HG03378 (cell line): ENCODE results near the gene OR2M5.

Experiments used
- ATAC-seq: cut with Tn5 transposase; IDR thresholded peaks from one replicate; pipeline ENCODE4 v1.9.1; 2021; ENCODE audit warnings: mild to moderate bottlenecking, moderate library complexity; ENCODE audit not compliant: unreplicated experiment

OR2M5 gene, protein sequence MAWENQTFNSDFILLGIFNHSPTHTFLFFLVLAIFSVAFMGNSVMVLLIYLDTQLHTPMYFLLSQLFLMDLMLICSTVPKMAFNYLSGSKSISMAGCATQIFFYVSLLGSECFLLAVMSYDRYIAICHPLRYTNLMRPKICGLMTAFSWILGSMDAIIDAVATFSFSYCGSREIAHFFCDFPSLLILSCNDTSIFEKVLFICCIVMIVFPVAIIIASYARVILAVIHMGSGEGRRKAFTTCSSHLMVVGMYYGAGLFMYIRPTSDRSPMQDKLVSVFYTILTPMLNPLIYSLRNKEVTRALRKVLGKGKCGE

DNA sequence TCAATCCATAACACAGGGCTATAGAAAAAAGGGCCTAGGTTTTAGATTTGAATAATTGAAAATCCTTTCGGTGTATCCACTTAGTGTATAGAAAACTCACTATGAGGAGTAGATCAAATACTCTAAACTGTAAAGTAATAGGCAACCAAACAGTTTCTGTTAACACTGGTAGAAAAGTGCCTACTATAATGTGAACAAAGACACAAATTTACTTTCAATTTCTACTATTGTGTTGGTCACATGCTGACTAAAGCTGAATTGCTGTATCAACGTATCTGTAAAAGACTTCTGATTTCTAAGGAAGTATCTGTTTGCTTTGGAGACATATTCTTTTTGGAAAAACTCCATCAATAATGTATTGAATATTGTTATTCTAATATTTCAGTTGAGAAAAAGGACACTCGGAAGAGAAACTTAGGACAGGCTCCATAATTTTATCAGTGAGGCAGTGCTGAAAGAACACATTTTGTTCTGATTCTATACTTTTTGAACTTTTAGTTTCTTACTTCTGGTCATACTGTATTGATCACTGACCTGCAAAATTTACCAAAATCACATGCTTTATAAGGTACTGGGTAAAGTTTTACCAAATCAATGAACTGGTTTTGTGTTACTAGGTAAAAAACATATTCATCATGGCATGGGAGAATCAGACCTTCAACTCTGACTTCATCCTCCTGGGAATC, at the start of gene OR2M5:
OR2M5 (plus strand) TSS at position 636 of the 686 bp plus-strand sequence; CDS start at position 636, 0 bp downstream.
- no peak for ATAC-seq

DNA sequence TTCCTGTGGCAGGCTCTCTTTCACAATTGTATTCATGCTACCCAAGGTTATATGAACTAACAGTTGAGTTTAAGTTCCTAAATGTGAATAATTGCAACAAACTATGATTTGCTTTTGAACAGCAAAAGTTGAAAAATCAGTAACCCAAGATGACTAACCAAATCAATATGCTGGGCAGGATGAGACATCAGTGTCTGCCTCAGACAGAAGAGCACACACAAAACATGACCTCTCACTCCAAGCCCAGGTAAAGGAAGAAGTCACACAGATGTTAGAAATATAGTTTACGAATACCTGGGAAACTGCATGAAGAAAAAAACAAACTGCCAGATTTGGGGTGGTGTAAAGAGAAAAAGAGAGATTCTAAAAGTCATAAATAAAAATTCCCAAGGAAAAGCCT, 46.4 kb upstream of the OR2M5 start:
- no peak for ATAC-seq

DNA sequence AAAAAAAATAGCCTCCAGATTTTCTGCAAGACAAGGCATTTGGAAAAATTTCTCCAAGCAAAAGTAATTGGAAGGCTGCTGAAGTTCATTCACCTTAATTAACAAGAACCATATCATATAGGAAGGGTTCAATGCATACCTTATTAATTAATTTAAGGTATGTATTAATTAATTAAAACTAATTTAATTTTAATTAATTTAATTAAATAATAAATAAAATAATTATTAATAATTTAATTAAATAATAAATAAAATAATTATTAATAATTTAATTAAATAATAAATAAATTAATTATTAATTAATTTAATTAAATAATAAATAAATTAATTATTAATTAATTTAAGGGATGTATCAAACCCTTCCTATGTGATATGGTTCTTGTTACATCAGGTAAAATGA, 42.1 kb upstream of the OR2M5 start:
- ATAC-seq, result no peak

- no peak for ATAC-seq
Measured at GRCh38 chr1:248111157-248111556, 33.8 kb upstream of the OR2M5 start.

- ATAC-seq, result no peak
Measured at GRCh38 chr1:248114890-248115289, 30.1 kb upstream of the OR2M5 start.

DNA sequence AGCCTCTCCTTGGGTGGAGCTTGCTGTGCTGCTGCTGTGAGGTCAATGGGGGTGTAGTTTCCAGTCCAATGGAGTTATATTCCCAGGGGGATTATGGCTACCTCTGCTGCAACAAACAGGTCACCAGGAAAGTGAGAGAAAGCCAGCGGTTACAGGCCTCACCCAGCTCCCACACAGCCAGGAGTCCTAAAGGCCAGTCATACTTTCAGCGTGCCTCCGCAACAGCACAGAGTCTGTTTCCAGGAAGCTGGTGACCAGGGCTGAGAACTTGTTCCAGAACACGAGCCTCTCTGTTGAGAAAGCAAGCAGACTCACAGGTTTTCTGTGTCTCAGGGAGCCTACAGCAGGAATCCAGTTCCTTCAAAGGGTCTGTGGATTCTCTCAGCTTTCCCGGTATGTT, 17.3 kb upstream of the OR2M5 start:
- no peak for ATAC-seq

DNA sequence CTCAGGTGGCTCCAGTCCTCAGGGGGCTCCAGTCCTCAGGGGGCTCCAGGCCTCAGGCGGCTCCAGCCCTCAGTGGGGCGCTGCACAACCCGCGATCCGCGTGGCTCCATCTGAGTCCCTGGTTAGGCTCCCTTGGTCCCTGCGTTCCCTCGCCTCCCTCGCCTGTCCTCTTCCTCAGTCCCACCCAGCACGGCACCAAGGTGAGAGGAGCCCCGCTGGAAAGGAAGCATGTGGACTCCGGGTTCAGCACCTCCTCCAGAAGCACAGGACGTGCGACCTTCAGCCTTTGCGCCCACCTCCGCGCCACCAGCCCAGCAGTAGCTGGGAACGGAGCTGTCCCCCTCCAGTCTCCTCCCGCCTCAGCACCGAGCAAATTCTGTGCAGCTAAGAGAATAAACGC, 8.1 kb upstream of the OR2M5 start:
- no peak for ATAC-seq

GRCh38 chr1:248140846-248141245, 4.1 kb upstream of the OR2M5 start:
- ATAC-seq, result no peak

DNA sequence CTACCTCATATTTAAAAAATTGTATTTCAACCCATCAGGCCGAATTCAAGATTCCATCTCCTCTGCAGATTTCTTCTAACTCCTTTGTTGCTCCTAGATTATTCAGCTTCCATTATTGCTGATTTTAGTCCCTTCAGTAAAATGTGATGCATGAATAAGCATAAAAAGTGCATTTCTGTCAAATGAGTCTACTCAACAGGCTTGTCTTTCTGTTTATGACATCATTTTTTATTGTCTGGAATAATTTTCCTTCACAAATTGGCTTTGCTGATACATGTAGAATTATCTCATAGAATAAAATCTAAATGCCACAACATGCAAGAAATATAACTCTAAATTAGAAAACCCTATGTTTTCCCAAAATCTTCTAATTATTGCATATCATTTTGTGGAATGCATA, 1.6 kb upstream of the OR2M5 start:
- ATAC-seq, result no peak

- ATAC-seq, result no peak
Measured at GRCh38 chr1:248152056-248152827, 7.3 kb downstream of the OR2M5 start.

- ATAC-seq, result no peak
Measured at GRCh38 chr1:248155927-248156326, 11.0 kb downstream of the OR2M5 start.

GRCh38 chr1:248158758-248159157, 13.8 kb downstream of the OR2M5 start:
- no peak for ATAC-seq

DNA sequence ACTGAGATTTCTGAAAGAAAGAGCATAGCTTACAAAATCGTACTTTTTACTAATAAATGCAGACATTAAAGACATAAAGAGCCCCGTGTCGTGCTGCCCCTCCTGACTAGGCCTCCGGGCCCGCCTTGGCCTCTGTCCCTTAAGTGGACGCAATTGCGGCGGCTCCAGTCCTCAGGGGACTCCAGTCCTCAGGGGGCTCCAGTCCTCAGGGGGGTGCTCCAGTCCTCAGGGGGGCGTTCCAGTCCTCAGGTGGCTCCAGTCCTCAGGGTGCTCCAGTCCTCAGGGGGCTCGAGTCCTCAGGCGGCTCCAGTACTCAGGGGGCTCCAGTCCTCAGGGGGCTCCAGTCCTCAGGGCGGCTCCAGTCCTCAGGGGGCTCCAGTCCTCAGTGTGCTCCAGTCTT, 19.1 kb downstream of the OR2M5 start:
- no peak for ATAC-seq

DNA sequence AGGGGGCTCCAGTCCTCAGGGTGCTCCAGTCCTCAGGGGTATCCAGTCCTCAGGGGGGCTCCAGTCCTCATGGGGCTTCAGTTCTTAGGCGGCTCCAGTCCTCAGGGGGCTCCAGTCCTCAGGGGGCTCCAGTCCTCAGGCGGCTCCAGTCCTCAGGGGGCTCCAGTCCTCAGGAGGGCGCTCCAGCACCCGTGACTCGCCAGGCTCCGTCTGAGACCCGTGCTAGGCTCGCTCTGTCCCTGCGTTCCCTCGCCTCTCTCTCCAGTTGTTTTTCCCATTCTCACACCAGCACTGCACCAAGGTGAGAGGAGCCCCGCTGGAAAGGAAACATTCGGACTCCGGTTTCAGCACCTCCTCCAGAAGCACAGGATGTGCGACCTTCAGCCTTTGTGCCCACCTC, 20.2 kb downstream of the OR2M5 start:
- no peak for ATAC-seq

DNA sequence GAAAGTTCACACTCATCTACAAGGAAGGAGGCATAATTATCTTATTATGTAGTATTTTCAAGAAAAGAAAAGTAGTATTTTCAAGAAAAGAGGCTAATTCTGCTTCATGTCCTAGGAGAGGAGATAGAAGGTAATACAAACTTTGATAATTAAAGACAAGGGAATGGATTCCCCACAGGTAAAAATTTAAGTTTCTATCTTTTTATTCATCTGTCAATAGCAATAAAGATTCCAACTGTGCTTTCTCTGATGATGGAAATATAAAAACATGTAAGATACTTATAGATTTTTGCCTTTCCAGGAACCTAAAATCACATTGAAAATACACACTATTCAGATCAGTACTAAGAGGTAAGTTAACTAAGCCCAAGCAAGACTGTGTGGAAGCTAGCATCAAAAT, 29.6 kb downstream of the OR2M5 start, which contains the start of gene OR2M2:
OR2M2 (plus strand) TSS at position 301 of the 400 bp plus-strand sequence. CDS start 5,165 bp downstream, outside the sequence.
- ATAC-seq, result no peak

DNA sequence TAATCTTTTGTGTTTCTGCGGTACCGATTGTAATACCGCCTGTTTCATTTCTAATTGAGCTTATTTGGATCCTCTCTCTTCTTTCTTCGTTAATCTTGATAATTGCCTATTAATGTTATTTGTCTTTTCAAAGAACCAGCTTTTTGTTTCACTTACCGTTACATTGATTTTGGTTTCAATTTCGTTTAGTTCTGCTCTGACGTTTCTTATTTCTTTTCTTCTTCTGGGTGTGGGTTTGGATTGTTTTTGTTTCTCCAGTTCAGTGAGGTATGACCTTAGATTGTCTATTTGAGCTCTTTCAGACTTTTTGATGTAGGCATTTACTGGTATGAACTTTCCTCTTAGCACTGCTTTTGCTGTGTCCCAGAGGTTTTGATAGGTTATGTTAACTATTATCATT, 39.0 kb downstream of the OR2M5 start:
- no peak for ATAC-seq

DNA sequence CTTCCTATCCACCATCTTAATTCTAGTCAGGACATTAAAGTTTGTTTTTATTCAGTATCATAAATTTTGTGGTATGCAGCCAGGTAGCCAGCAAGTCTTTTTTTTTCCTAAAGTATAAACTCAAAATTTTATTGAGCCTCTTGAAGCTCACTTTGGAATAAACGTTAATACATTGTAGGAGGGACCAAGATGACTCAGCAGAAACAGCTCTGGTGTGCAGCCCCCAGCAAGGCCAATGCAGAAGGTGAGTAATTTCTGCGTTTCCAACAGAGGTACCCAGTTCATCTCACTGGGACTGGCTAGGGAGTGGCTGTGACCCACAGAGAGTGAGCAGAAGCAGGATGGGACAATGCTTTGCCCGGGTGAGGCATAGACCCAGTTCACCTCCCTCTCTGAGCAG, 42.4 kb downstream of the OR2M5 start:
- no peak for ATAC-seq

DNA sequence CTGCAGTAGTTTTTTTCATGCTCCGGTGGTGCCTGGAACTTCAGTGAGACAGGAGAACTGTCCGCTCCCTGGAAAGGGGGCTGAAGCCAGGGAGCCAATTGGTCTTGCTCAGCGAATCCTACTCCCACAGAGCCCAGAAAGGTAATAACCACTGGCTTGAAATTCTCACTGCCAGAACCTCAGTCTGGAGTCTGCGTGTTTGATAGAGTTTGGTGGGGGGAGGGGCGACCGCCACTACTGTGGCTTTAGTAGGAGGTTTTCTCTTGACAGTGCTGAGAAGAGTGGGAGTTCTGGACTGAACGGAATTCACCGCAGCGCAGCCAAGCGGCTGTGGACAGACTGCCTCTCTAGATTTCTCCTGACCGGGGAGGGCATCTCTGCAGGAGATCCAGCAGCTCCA, 44.1 kb downstream of the OR2M5 start:
- ATAC-seq, result no peak

DNA sequence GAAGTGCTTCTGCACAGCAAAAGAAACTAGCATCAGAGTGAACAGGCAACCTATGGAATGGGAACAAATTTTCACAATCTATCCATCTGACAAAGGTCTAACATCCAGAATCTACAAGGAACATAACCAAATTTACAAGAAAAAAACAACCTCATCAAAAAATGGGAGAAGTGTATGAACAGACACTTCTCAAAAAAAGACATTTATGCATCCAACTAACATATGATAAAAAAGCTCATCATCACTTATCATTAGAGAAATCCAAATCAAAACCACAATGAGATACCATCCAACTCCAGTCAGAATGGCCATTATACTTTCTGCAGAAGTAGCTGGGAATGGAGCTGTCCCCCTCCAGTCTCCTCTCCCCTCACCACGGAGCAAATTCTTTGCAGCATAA, 49.2 kb downstream of the OR2M5 start:
- no peak for ATAC-seq
